HG02610 (cell line): ENCODE results near the gene SEC22A.

ENCODE experiments used
- ATAC-seq: cut with Tn5 transposase; IDR thresholded peaks from one replicate; pipeline ENCODE4 v1.9.1; 2021; ENCODE audit warnings: mild to moderate bottlenecking, moderate library complexity; ENCODE audit not compliant: unreplicated experiment

Gene SEC22A

GRCh38 chr3:123286308-123287023, 84.7 kb downstream of the SEC22A start:
- ATAC-seq = peak; percentile 47

- no peak for ATAC-seq
Observed at GRCh38 chr3:123287051-123287961, 85.6 kb downstream of the SEC22A start.

- no peak for ATAC-seq
Observed at GRCh38 chr3:123287962-123288302, 86.2 kb downstream of the SEC22A start.

- no peak for ATAC-seq
Observed at GRCh38 chr3:123289391-123290106, 87.8 kb downstream of the SEC22A start.

- no peak for ATAC-seq
Observed at GRCh38 chr3:123290107-123290930, 88.6 kb downstream of the SEC22A start.

- no peak for ATAC-seq
Observed at GRCh38 chr3:123290962-123291361, 89.2 kb downstream of the SEC22A start.

GRCh38 chr3:123291404-123291803, 89.7 kb downstream of the SEC22A start:
- no peak for ATAC-seq

GRCh38 chr3:123292321-123293310, 90.9 kb downstream of the SEC22A start:
- no peak for ATAC-seq

GRCh38 chr3:123294296-123294938, 92.7 kb downstream of the SEC22A start:
- ATAC-seq = no peak

- ATAC-seq = no peak
Observed at GRCh38 chr3:123295171-123295900, 93.6 kb downstream of the SEC22A start.

- no peak for ATAC-seq
Observed at GRCh38 chr3:123295901-123296250, 94.1 kb downstream of the SEC22A start.

- no peak for ATAC-seq
Observed at GRCh38 chr3:123296261-123296660, 94.5 kb downstream of the SEC22A start.

- no peak for ATAC-seq
Observed at GRCh38 chr3:123296836-123297626, 95.3 kb downstream of the SEC22A start.

- ATAC-seq = no peak
Observed at GRCh38 chr3:123297627-123297899, 95.8 kb downstream of the SEC22A start.

GRCh38 chr3:123298903-123299302, 97.2 kb downstream of the SEC22A start:
- ATAC-seq = no peak

- ATAC-seq = no peak
Observed at GRCh38 chr3:123299581-123299980, 97.8 kb downstream of the SEC22A start.

- ATAC-seq = no peak
Observed at GRCh38 chr3:123300056-123300455, 98.3 kb downstream of the SEC22A start.

GRCh38 chr3:123300583-123300982, 98.8 kb downstream of the SEC22A start:
- ATAC-seq = no peak
